Measurements from ENCODE around the gene ANHX.

The ANHX gene

GRCh38 chr12:133233993-133234564 is 1.6 kb downstream of the ANHX start:
- H3K36me3 ChIP-seq (ENCODE audit: insufficient read depth), result no peaks in the 10 kb centered on the region
- H4K20me1 ChIP-seq (ENCODE audit: insufficient read depth), result no peaks in the 10 kb centered on the region
- no peak for TF ChIP-seq CTCF (conservative IDR thresholded peaks at IDR 0.05; ENCODE audit: low read depth, low read length)
- H3K27me3 ChIP-seq (ENCODE audit: insufficient read depth, low read depth), result no peaks in the 10 kb centered on the region
- no peak overlapping the region for H2AFZ ChIP-seq (ENCODE audit: low read depth)
- H3K4me2 ChIP-seq, result no peak overlapping the region
- H3K4me1 ChIP-seq (ENCODE audit: low read depth, poor library complexity, severe bottlenecking), result no peaks in the 10 kb centered on the region
- no peak overlapping the region for H3K9ac ChIP-seq
- no peaks in the 10 kb centered on the region for H3K79me2 ChIP-seq (ENCODE audit: insufficient read depth, low read depth)
- H3K27ac ChIP-seq, result no peak overlapping the region
- no peak overlapping the region for H3K4me3 ChIP-seq (IDR thresholded peaks at IDR 0.05; ENCODE audit: insufficient read depth, low read depth, low read length)

GRCh38 chr12:133233006-133233405 is 2.7 kb downstream of the ANHX start:
- Histone ChIP-seq H3K27ac (no peak overlapping the region), H3K27me3 (ENCODE audit: insufficient read depth, low read depth) (no peaks in the 10 kb centered on the region), H3K4me2 (no peak overlapping the region), H3K9ac (no peak overlapping the region), H3K36me3 (ENCODE audit: insufficient read depth) (no peaks in the 10 kb centered on the region), H2AFZ (ENCODE audit: low read depth) (no peak overlapping the region), H3K4me3 (IDR thresholded peaks at IDR 0.05; ENCODE audit: insufficient read depth, low read depth, low read length) (no peak overlapping the region), H4K20me1 (ENCODE audit: insufficient read depth) (no peaks in the 10 kb centered on the region), H3K79me2 (ENCODE audit: insufficient read depth, low read depth) (no peaks in the 10 kb centered on the region), H3K4me1 (ENCODE audit: low read depth, poor library complexity, severe bottlenecking) (no peaks in the 10 kb centered on the region)
- TF ChIP-seq CTCF (conservative IDR thresholded peaks at IDR 0.05; ENCODE audit: low read depth, low read length), result no peak

- H3K4me2 ChIP-seq, result no peak overlapping the region
- no peaks in the 10 kb centered on the region for H3K36me3 ChIP-seq (ENCODE audit: insufficient read depth)
- no peaks in the 10 kb centered on the region for H4K20me1 ChIP-seq (ENCODE audit: insufficient read depth)
- H2AFZ ChIP-seq (ENCODE audit: low read depth), result no peak overlapping the region
- H3K79me2 ChIP-seq (ENCODE audit: insufficient read depth, low read depth), result no peaks in the 10 kb centered on the region
- H3K27ac ChIP-seq, result no peak overlapping the region
- H3K4me3 ChIP-seq (IDR thresholded peaks at IDR 0.05; ENCODE audit: insufficient read depth, low read depth, low read length), result no peak overlapping the region
- H3K4me1 ChIP-seq (ENCODE audit: low read depth, poor library complexity, severe bottlenecking), result no peaks in the 10 kb centered on the region
- no peaks in the 10 kb centered on the region for H3K27me3 ChIP-seq (ENCODE audit: insufficient read depth, low read depth)
- no peak overlapping the region for H3K9ac ChIP-seq
- TF ChIP-seq CTCF (conservative IDR thresholded peaks at IDR 0.05; ENCODE audit: low read depth, low read length), result no peak
Observed at GRCh38 chr12:133231001-133231400, 4.7 kb downstream of the ANHX start.

GRCh38 chr12:133227281-133227852 is 8.3 kb downstream of the ANHX start:
- Histone ChIP-seq H3K4me3 (IDR thresholded peaks at IDR 0.05; ENCODE audit: insufficient read depth, low read depth, low read length) (no peak overlapping the region), H4K20me1 (ENCODE audit: insufficient read depth) (no peaks in the 10 kb centered on the region), H3K79me2 (ENCODE audit: insufficient read depth, low read depth) (no peaks in the 10 kb centered on the region), H3K9ac (no peak overlapping the region), H3K27me3 (ENCODE audit: insufficient read depth, low read depth) (no peaks in the 10 kb centered on the region), H3K4me1 (ENCODE audit: low read depth, poor library complexity, severe bottlenecking) (no peaks in the 10 kb centered on the region), H3K36me3 (ENCODE audit: insufficient read depth) (no peaks in the 10 kb centered on the region), H2AFZ (ENCODE audit: low read depth) (no peak overlapping the region), H3K27ac (no peak overlapping the region), H3K4me2 (no peak overlapping the region)
- TF ChIP-seq CTCF (conservative IDR thresholded peaks at IDR 0.05; ENCODE audit: low read depth, low read length), result no peak
